ENCODE data around the gene NOL3. TPM values are rescaled to one million over a fixed set of nuclear protein-coding genes. Genes with fewer than 3 reads are reported as not detected.
A peak's percentile ranks its signal among the peaks of the same experiment; 100 is the strongest.

The NOL3 gene
- total RNA-seq, 2 donors from 2014 or later: 18.8 to 31.6 TPM

DNA sequence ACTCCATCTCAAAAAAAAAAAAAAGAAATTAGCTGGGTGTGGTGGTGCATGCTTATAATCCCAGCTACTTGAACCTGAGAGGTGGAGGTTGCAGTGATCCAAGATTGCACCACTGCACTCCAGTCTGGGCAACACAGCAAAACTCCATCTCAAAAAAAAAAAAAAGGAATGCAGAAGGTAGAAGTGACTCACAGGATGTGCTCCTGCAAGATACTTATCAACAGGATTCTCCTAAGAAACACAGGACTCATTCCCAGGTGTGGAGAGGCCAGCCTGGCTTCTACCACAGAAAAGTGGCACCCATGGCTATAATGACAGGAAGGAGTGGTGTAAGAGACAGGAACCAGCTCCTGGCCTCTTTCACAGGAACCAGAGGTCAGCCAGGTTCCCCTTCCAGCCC lies 42.4 kb downstream of the NOL3 start:
- no peak for DNase-seq (ENCODE audit: low spot score)
- intact Hi-C loops (cut with DNase I): no loop called here

- intact Hi-C loops (cut with DNase I): no loop called here
- no peak for DNase-seq (ENCODE audit: low spot score)
These were observed 43.1 kb downstream of the NOL3 start for GRCh38 chr16:67213197-67214019.

- intact Hi-C loops (cut with DNase I): no loop called here
- DNase-seq (ENCODE audit: low spot score): no peak
These were observed 45.4 kb downstream of the NOL3 start for GRCh38 chr16:67215706-67216105.

DNA sequence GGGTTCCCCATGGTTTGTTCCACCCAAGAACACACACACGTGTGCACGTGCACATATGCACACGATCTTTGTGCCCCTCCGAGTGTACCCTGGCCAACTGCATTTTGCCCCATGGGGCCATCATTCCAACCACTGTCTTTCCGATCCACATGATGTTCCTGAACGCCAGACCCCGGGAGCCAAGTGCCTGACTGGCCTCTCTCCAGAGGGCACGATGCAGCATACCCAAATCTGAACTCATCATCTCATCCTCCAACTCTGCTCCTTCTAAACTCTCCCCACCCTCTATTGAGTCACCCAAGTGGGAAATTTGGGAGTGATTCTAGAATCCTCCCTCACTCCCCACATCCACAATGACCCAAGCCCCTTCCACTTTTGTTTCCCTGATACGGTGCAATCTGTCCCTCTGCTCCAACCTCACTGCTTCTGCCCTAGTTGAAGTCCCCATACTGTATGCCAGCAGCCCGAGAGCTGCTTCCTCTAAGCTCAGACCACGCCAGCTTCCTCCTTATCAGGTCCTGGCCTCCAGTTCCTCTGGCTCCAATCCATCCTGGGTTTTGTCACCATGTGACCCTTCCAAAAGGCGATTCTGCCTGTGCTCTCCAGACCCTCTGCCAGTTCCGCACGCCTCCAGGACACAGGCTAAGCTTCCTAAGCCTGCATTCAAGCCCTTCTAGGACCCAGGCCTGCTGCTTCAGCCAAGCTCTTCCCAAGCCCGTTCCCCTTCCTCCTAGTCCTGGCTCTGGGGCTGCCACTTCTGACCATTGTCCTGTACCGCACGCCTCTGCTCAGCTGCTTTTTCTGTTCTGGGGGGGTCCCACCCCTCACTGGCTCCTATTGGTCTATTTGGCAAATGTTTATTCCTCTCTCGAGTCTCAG lies 46.5 kb downstream of the NOL3 start:
- intact Hi-C loops (cut with DNase I): no loop called here
- DNase-seq (ENCODE audit: low spot score): peak; percentile 83

DNA sequence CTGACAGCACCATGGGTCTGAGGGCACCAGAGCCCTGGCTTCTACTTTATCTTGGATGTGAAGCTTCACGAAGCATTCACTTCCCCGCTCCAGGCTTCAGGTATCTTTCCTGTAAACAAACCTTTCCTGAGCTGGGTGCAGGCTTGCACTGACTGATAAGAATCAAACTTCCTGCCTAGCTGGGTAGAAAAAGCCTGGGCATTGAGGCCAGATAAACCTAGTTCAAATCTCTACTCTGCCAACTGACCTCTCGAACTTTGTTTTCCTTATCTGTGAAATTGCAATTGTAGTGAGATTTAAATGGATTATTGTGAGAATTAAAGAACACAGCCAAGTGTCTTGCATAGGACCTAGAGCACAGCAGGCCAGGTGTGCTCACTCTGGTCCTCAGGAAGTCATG lies 53.7 kb downstream of the NOL3 start:
- DNase-seq (ENCODE audit: low spot score): no peak
- intact Hi-C loops (cut with DNase I): no loop called here

Small RNA genes lying within 50 kb of the gene (microRNA-seq; reads per million reads assigned to microRNA genes)
- 137 to 214 reads per million in 2 donors for gene MIR328 (ENCODE audit: borderline microRNAs expressed in 2 of 2)

Other genes starting within 250 kb of the NOL3 start
- 10 to 100 TPM in 1 of 2 donors, 1 to 10 TPM in 1; 8.2 to 11.6 TPM for gene RRAD, start 245.0 kb upstream of the NOL3 start, total RNA-seq
- 10 to 100 TPM; 53.0 to 60.3 TPM for gene CIAO2B, start 236.1 kb upstream of the NOL3 start, total RNA-seq
- 10 to 100 TPM; 26.7 to 31.3 TPM for gene CES2, start 235.0 kb upstream of the NOL3 start, total RNA-seq
- 1 to 10 TPM in 1 of 2 donors, under 1 TPM in 1; 0.10 to 1.3 TPM for gene CES3, start 209.3 kb upstream of the NOL3 start, total RNA-seq
- 1 to 10 TPM; 2.8 to 7.4 TPM for gene CES4A, start 181.9 kb upstream of the NOL3 start, total RNA-seq
- gene CBFB, start 141.4 kb upstream of the NOL3 start, total RNA-seq: 10 to 100 TPM; 39.7 to 42.0 TPM
- 10 to 100 TPM; 10.4 to 12.0 TPM for gene PHAF1, start 60.6 kb upstream of the NOL3 start, total RNA-seq
- 10 to 100 TPM; 13.0 to 22.0 TPM for gene B3GNT9, start 19.5 kb upstream of the NOL3 start, total RNA-seq
- 10 to 100 TPM; 15.6 to 17.4 TPM for gene TRADD, start 10.6 kb upstream of the NOL3 start, total RNA-seq
- 10 to 100 TPM in 1 of 2 donors, 1 to 10 TPM in 1; 9.2 to 13.0 TPM for gene FBXL8, start 10.6 kb upstream of the NOL3 start, total RNA-seq
- gene HSF4, start 5.8 kb upstream of the NOL3 start, total RNA-seq: 10 to 100 TPM; 25.8 to 40.1 TPM
- 10 to 100 TPM; 18.3 to 22.1 TPM for gene MATCAP1, start 13.4 kb downstream of the NOL3 start, total RNA-seq
- gene EXOC3L1, start 19.6 kb downstream of the NOL3 start, total RNA-seq: 1 to 10 TPM; 1.6 to 3.1 TPM
- gene E2F4, start 21.6 kb downstream of the NOL3 start, total RNA-seq: 10 to 100 TPM; 42.0 to 43.8 TPM
- gene ELMO3, start 28.6 kb downstream of the NOL3 start, total RNA-seq: 1 to 10 TPM in 1 of 2 donors, under 1 TPM in 1; 0.93 to 1.2 TPM
- gene TMEM208, start 56.6 kb downstream of the NOL3 start, total RNA-seq: 10 to 100 TPM; 25.1 to 33.1 TPM
- gene FHOD1, start 76.9 kb downstream of the NOL3 start, total RNA-seq: 10 to 100 TPM; 23.8 to 32.9 TPM
- gene SLC9A5, start 78.4 kb downstream of the NOL3 start, total RNA-seq: 1 to 10 TPM in 1 of 2 donors, under 1 TPM in 1; 0.57 to 1.1 TPM
- gene PLEKHG4, start 109.0 kb downstream of the NOL3 start, total RNA-seq: 1 to 10 TPM; 3.2 to 5.4 TPM
- gene KCTD19, start 156.2 kb downstream of the NOL3 start, total RNA-seq: not detected
- under 1 TPM in 1 of 2 donors, not detected in 1; 0.56 TPM for gene LRRC36, start 156.3 kb downstream of the NOL3 start, total RNA-seq
- gene TPPP3, start 223.0 kb downstream of the NOL3 start, total RNA-seq: 10 to 100 TPM in 1 of 2 donors, 1 to 10 TPM in 1; 8.2 to 39.3 TPM
- 10 to 100 TPM; 10.7 to 11.3 TPM for gene ZDHHC1, start 245.9 kb downstream of the NOL3 start, total RNA-seq

Data from posterior vena cava (tissue), 2 donors.